NCI-H2107 (cell line): ENCODE measurements around the gene LSM14B.

Experiments
- DNase-seq: peaks from one replicate; lab custom pipeline; 2025; lab: John Stamatoyannopoulos, UW

LSM14B gene

GRCh38 chr20:62132421-62132820 is 10.1 kb downstream of the LSM14B start:
- DNase-seq = no peak

- no peak for DNase-seq
Observed at GRCh38 chr20:62133051-62133845, 11.0 kb downstream of the LSM14B start.

GRCh38 chr20:62133864-62134263 is 11.6 kb downstream of the LSM14B start:
- no peak for DNase-seq

- no peak for DNase-seq
Observed at GRCh38 chr20:62134735-62135231, 12.5 kb downstream of the LSM14B start.

GRCh38 chr20:62135573-62136266 is 13.4 kb downstream of the LSM14B start:
- no peak for DNase-seq

GRCh38 chr20:62136283-62137091 is 14.2 kb downstream of the LSM14B start:
- DNase-seq = no peak

- no peak for DNase-seq
Observed at GRCh38 chr20:62137092-62137384, 14.8 kb downstream of the LSM14B start.

GRCh38 chr20:62137478-62138203 is 15.4 kb downstream of the LSM14B start:
- DNase-seq = no peak

GRCh38 chr20:62138204-62138543 is 15.9 kb downstream of the LSM14B start:
- no peak for DNase-seq

GRCh38 chr20:62138912-62139311 is 16.6 kb downstream of the LSM14B start:
- no peak for DNase-seq

GRCh38 chr20:62139636-62140035 is 17.4 kb downstream of the LSM14B start:
- no peak for DNase-seq

- DNase-seq = no peak
Observed at GRCh38 chr20:62141043-62141396, 18.7 kb downstream of the LSM14B start.

- no peak for DNase-seq
Observed at GRCh38 chr20:62141397-62142251, 19.3 kb downstream of the LSM14B start.

GRCh38 chr20:62142252-62143080 is 20.2 kb downstream of the LSM14B start:
- no peak for DNase-seq

- peak; percentile 88 for DNase-seq
Observed at GRCh38 chr20:62143081-62143956, 21.0 kb downstream of the LSM14B start, which contains the start of the genes PSMA7 and SS18L1. PSMA7 (minus strand) TSS chr20:62143394; CDS start chr20:62143303, 91 bp downstream. SS18L1 (plus strand) TSS chr20:62143769; CDS start chr20:62143821, 52 bp downstream.

- DNase-seq = no peak
Observed at GRCh38 chr20:62143957-62144825, 21.9 kb downstream of the LSM14B start.

GRCh38 chr20:62145688-62146018 is 23.4 kb downstream of the LSM14B start:
- DNase-seq = no peak
